SIG-M5 (cell line): ENCODE results near the gene MYL7.
"Not testable (repeated sequence)": the region's sequence is repeated elsewhere in the genome, so short reads cannot be mapped to it uniquely, and the experiment has no call there.

ENCODE experiments used
- DNase-seq: peaks from one replicate; lab custom pipeline; 2025; lab: John Stamatoyannopoulos, UW

Gene MYL7

GRCh38 chr7:44131173-44132029 lies 9.7 kb downstream of the MYL7 start:
- no peak for DNase-seq

- DNase-seq: no peak
These were observed 12.2 kb downstream of the MYL7 start for GRCh38 chr7:44128721-44129582.

- DNase-seq: no peak
These were observed 14.0 kb downstream of the MYL7 start for GRCh38 chr7:44127161-44127560.

GRCh38 chr7:44126574-44126973 lies 14.6 kb downstream of the MYL7 start:
- not testable (repeated sequence) for DNase-seq

GRCh38 chr7:44124822-44125202 lies 16.3 kb downstream of the MYL7 start:
- no peak for DNase-seq

GRCh38 chr7:44123190-44124003 lies 17.7 kb downstream of the MYL7 start, which contains the start of gene POLD2:
Gene POLD2 (minus strand): TSS chr7:44123548. CDS start chr7:44122053, 1,495 bp downstream.
- DNase-seq: no peak

- no peak for DNase-seq
These were observed 18.6 kb downstream of the MYL7 start for GRCh38 chr7:44122529-44122928.

GRCh38 chr7:44121761-44122420 lies 19.2 kb downstream of the MYL7 start:
- DNase-seq: no peak

GRCh38 chr7:44120395-44120794 lies 20.7 kb downstream of the MYL7 start:
- no peak for DNase-seq

- no peak for DNase-seq
These were observed 21.2 kb downstream of the MYL7 start for GRCh38 chr7:44119829-44120380.

- no peak for DNase-seq
These were observed 23.2 kb downstream of the MYL7 start for GRCh38 chr7:44117801-44118429.

- no peak for DNase-seq
These were observed 24.1 kb downstream of the MYL7 start for GRCh38 chr7:44116789-44117666.

- no peak for DNase-seq
These were observed 24.9 kb downstream of the MYL7 start for GRCh38 chr7:44116087-44116788.

- DNase-seq: no peak
These were observed 26.4 kb downstream of the MYL7 start for GRCh38 chr7:44114586-44115310.

- DNase-seq: no peak
These were observed 27.3 kb downstream of the MYL7 start for GRCh38 chr7:44113764-44114354.

- no peak for DNase-seq
These were observed 28.0 kb downstream of the MYL7 start for GRCh38 chr7:44112997-44113763.
